Loucy (cell line): ENCODE data around the gene KDM5A.

Experiments used
- H2AFZ ChIP-seq: fragments of 200-600 bp; sonication (generic); 2 replicates; pipeline ENCODE4 v1.6.0; 2016; ENCODE audit warnings: antibody characterized with exemption, mild to moderate bottlenecking, low read length, moderate library complexity
- H3F3A ChIP-seq: fragments of 200-600 bp; 2 replicates; pipeline ENCODE4 v1.6.0; 2016; ENCODE audit warnings: antibody characterized with exemption, low read depth, mild to moderate bottlenecking
- H3K27me3 ChIP-seq: fragments of 200-600 bp; sonication (generic); 2 replicates; pipeline ENCODE4 v1.6.1; 2014; ENCODE audit warnings: low read length, mild to moderate bottlenecking; ENCODE audit not compliant: insufficient read depth, poor library complexity, severe bottlenecking
- H3K36me3 ChIP-seq: fragments of 200-600 bp; sonication (generic); 2 replicates; pipeline ENCODE4 v1.6.1; 2016; ENCODE audit warnings: low read length; ENCODE audit not compliant: insufficient read depth
- H3K4me1 ChIP-seq: fragments of 200-600 bp; sonication (generic); 2 replicates; pipeline ENCODE4 v1.5.1; 2014; ENCODE audit warnings: low read length, mild to moderate bottlenecking; ENCODE audit not compliant: insufficient read depth, poor library complexity, severe bottlenecking
- H3K4me2 ChIP-seq: fragments of 200-600 bp; sonication (generic); 2 replicates; pipeline ENCODE4 v1.6.0; 2014; ENCODE audit warnings: antibody characterized with exemption, low read length, low read depth, mild to moderate bottlenecking; ENCODE audit not compliant: poor library complexity, severe bottlenecking
- H3K4me3 ChIP-seq: fragments of 200-600 bp; sonication (generic); 2 replicates; pipeline ENCODE4 v1.5.1; 2014; ENCODE audit warnings: low read length, mild to moderate bottlenecking, mixed read lengths; ENCODE audit not compliant: poor library complexity, severe bottlenecking
- H3K79me2 ChIP-seq: fragments of 200-600 bp; sonication (generic); 2 replicates; pipeline ENCODE4 v1.6.1; 2014; ENCODE audit warnings: low read length; ENCODE audit not compliant: insufficient read depth
- H3K9ac ChIP-seq: fragments of 200-600 bp; sonication (generic); 2 replicates; pipeline ENCODE4 v1.6.0; 2014; ENCODE audit warnings: mild to moderate bottlenecking, low read depth, low read length, moderate library complexity; ENCODE audit not compliant: poor library complexity, severe bottlenecking
- H3K9me2 ChIP-seq: fragments of 200-600 bp; sonication (generic); replicated peaks from 2 replicates; pipeline ENCODE4 v1.6.1; 2016; ENCODE audit warnings: low read depth, low read length, mixed read lengths
- H3K9me3 ChIP-seq: fragments of 200-600 bp; sonication (generic); 2 replicates; pipeline ENCODE4 v1.6.1; 2014; ENCODE audit warnings: mild to moderate bottlenecking, antibody characterized with exemption, low read length, low read depth; ENCODE audit not compliant: insufficient read depth
- H4K20me1 ChIP-seq: fragments of 200-600 bp; sonication (generic); 2 replicates; pipeline ENCODE4 v1.6.0; 2014; ENCODE audit warnings: antibody characterized with exemption, low read length, mild to moderate bottlenecking; ENCODE audit not compliant: insufficient read depth, poor library complexity, severe bottlenecking
- CTCF ChIP-seq: fragments of 200-600 bp; sonication (generic); conservative IDR thresholded peaks from 2 replicates; pipeline ENCODE4 v1.5.1; 2014; ENCODE audit warnings: mild to moderate bottlenecking, antibody characterized with exemption, low read length
- EZH2phosphoT487 ChIP-seq: fragments of 200-600 bp; IDR thresholded peaks from 2 replicates; pipeline ENCODE4 v1.6.1; 2018; ENCODE audit warnings: antibody characterized with exemption, mild to moderate bottlenecking, moderate library complexity, borderline replicate concordance

The KDM5A gene

GRCh38 chr12:238736-239398 is 150.3 kb downstream of the KDM5A start:
- H3K79me2 ChIP-seq: no peaks in the 10 kb centered on the region
- peaks cover 13% of the 10 kb centered on the region; the same call in 1 of the 2 replicates for H3K9me3 ChIP-seq
- no peak overlapping the region for H3K4me2 ChIP-seq
- H3K9ac ChIP-seq: no peak overlapping the region
- no peak overlapping the region for H2AFZ ChIP-seq
- H3K4me3 ChIP-seq: no peak overlapping the region
- H3K27me3 ChIP-seq: no peaks in the 10 kb centered on the region
- no peak for TF ChIP-seq EZH2phosphoT487
- no peak for TF ChIP-seq CTCF
- H3F3A ChIP-seq: no peaks in the 10 kb centered on the region
- no peaks in the 10 kb centered on the region for H3K9me2 ChIP-seq
- H3K4me1 ChIP-seq: peaks cover 8% of the 10 kb centered on the region
- no peaks in the 10 kb centered on the region for H4K20me1 ChIP-seq
- 0 out of 2 replicates have a peak, but pooled peaks cover 3% of the 10 kb centered on the region for H3K36me3 ChIP-seq

GRCh38 chr12:238116-238515 is 151.0 kb downstream of the KDM5A start:
- no peak overlapping the region for H3K9ac ChIP-seq
- TF ChIP-seq EZH2phosphoT487 (no peak), CTCF (no peak)
- no peaks in the 10 kb centered on the region for H3K9me2 ChIP-seq
- no peak overlapping the region for H2AFZ ChIP-seq
- H3K4me2 ChIP-seq: no peak overlapping the region
- H3K4me3 ChIP-seq: no peak overlapping the region
- H3K9me3 ChIP-seq: peaks cover 13% of the 10 kb centered on the region; the same call in 1 of the 2 replicates
- no peaks in the 10 kb centered on the region for H3K79me2 ChIP-seq
- H4K20me1 ChIP-seq: no peaks in the 10 kb centered on the region
- peaks cover 10% of the 10 kb centered on the region for H3K4me1 ChIP-seq
- no peaks in the 10 kb centered on the region for H3K27me3 ChIP-seq
- no peaks in the 10 kb centered on the region for H3F3A ChIP-seq
- 0 out of 2 replicates have a peak, but pooled peaks cover 3% of the 10 kb centered on the region for H3K36me3 ChIP-seq

- H3F3A ChIP-seq: no peaks in the 10 kb centered on the region
- H3K79me2 ChIP-seq: no peaks in the 10 kb centered on the region
- no peaks in the 10 kb centered on the region for H3K9me2 ChIP-seq
- H3K4me2 ChIP-seq: no peak overlapping the region
- 0 out of 2 replicates have a peak, but pooled peaks cover 3% of the 10 kb centered on the region for H3K36me3 ChIP-seq
- peaks cover 13% of the 10 kb centered on the region; the same call in 1 of the 2 replicates for H3K9me3 ChIP-seq
- no peak overlapping the region for H3K4me3 ChIP-seq
- H2AFZ ChIP-seq: no peak overlapping the region
- H3K9ac ChIP-seq: no peak overlapping the region
- no peak for TF ChIP-seq EZH2phosphoT487
- TF ChIP-seq CTCF: no peak
- H3K4me1 ChIP-seq: peaks cover 12% of the 10 kb centered on the region
- H4K20me1 ChIP-seq: no peaks in the 10 kb centered on the region
- H3K27me3 ChIP-seq: no peaks in the 10 kb centered on the region
Observed at GRCh38 chr12:237026-237815, 151.9 kb downstream of the KDM5A start.
